Activated naive CD8-positive, alpha-beta T cell (primary cell): ENCODE data around the gene C1QTNF6.

Experiments
- H3K27ac Mint-ChIP-seq: one replicate; pipeline ENCODE4 v1.8.0; 2021; ENCODE audit warnings: mixed read lengths
- H3K27me3 Mint-ChIP-seq: one replicate; pipeline ENCODE4 v1.8.0; 2021; ENCODE audit warnings: mixed read lengths
- H3K36me3 Mint-ChIP-seq: one replicate; pipeline ENCODE4 v1.8.0; 2021; ENCODE audit warnings: mixed read lengths
- H3K4me1 Mint-ChIP-seq: one replicate; pipeline ENCODE4 v1.8.0; 2021; ENCODE audit warnings: low read depth, mixed read lengths
- H3K4me3 Mint-ChIP-seq: one replicate; pipeline ENCODE4 v1.8.0; 2021; ENCODE audit warnings: mild to moderate bottlenecking, mixed read lengths
- H3K9me3 Mint-ChIP-seq: one replicate; pipeline ENCODE4 v1.8.0; 2021; ENCODE audit warnings: low read depth, mixed read lengths

The C1QTNF6 gene

GRCh38 chr22:37146051-37146385 lies 42.0 kb downstream of the C1QTNF6 start:
- Mint-ChIP-seq H3K27me3 (no peaks in the 10 kb centered on the region), H3K36me3 (peaks cover 5% of the 10 kb centered on the region), H3K4me1 (peaks cover 57% of the 10 kb centered on the region), H3K27ac (peak overlapping the region; percentile 95), H3K9me3 (no peaks in the 10 kb centered on the region), H3K4me3 (peak overlapping the region; percentile 80)

GRCh38 chr22:37145180-37146050 lies 42.6 kb downstream of the C1QTNF6 start:
- H3K4me3 Mint-ChIP-seq, result peak overlapping the region; percentile 80
- peaks cover 8% of the 10 kb centered on the region for H3K36me3 Mint-ChIP-seq
- H3K9me3 Mint-ChIP-seq, result no peaks in the 10 kb centered on the region
- peaks cover 54% of the 10 kb centered on the region for H3K4me1 Mint-ChIP-seq
- H3K27me3 Mint-ChIP-seq, result no peaks in the 10 kb centered on the region
- H3K27ac Mint-ChIP-seq, result peak overlapping the region; percentile 95

- H3K27me3 Mint-ChIP-seq, result no peaks in the 10 kb centered on the region
- H3K27ac Mint-ChIP-seq, result peak overlapping the region; percentile 95
- no peak overlapping the region for H3K4me3 Mint-ChIP-seq
- peaks cover 61% of the 10 kb centered on the region for H3K4me1 Mint-ChIP-seq
- H3K9me3 Mint-ChIP-seq, result no peaks in the 10 kb centered on the region
- peaks cover 9% of the 10 kb centered on the region for H3K36me3 Mint-ChIP-seq
These were observed 43.9 kb downstream of the C1QTNF6 start for GRCh38 chr22:37144180-37144554.

GRCh38 chr22:37141971-37142370 lies 46.1 kb downstream of the C1QTNF6 start:
- Mint-ChIP-seq H3K27ac (no peak overlapping the region), H3K9me3 (no peaks in the 10 kb centered on the region), H3K4me1 (peaks cover 61% of the 10 kb centered on the region), H3K27me3 (no peaks in the 10 kb centered on the region), H3K36me3 (peaks cover 19% of the 10 kb centered on the region), H3K4me3 (no peak overlapping the region)

- Mint-ChIP-seq H3K27me3 (no peaks in the 10 kb centered on the region), H3K36me3 (peaks cover 20% of the 10 kb centered on the region), H3K4me1 (peaks cover 60% of the 10 kb centered on the region), H3K9me3 (no peaks in the 10 kb centered on the region), H3K4me3 (no peak overlapping the region), H3K27ac (peak overlapping the region; percentile 3)
These were observed 46.6 kb downstream of the C1QTNF6 start for GRCh38 chr22:37141476-37141875.

GRCh38 chr22:37140686-37141323 lies 47.2 kb downstream of the C1QTNF6 start:
- Mint-ChIP-seq H3K9me3 (no peaks in the 10 kb centered on the region), H3K4me1 (peaks cover 54% of the 10 kb centered on the region), H3K27ac (peak overlapping the region; percentile 68), H3K4me3 (no peak overlapping the region), H3K36me3 (peaks cover 18% of the 10 kb centered on the region), H3K27me3 (no peaks in the 10 kb centered on the region)

- no peaks in the 10 kb centered on the region for H3K9me3 Mint-ChIP-seq
- H3K4me1 Mint-ChIP-seq, result peaks cover 43% of the 10 kb centered on the region
- peak overlapping the region; percentile 98 for H3K27ac Mint-ChIP-seq
- H3K36me3 Mint-ChIP-seq, result peaks cover 17% of the 10 kb centered on the region
- no peaks in the 10 kb centered on the region for H3K27me3 Mint-ChIP-seq
- H3K4me3 Mint-ChIP-seq, result peak overlapping the region; percentile 73
These were observed 48.3 kb downstream of the C1QTNF6 start for GRCh38 chr22:37139762-37140161.

- H3K9me3 Mint-ChIP-seq, result no peaks in the 10 kb centered on the region
- H3K4me3 Mint-ChIP-seq, result peak overlapping the region; percentile 73
- peaks cover 15% of the 10 kb centered on the region for H3K36me3 Mint-ChIP-seq
- H3K27ac Mint-ChIP-seq, result peak overlapping the region; percentile 98
- peaks cover 41% of the 10 kb centered on the region for H3K4me1 Mint-ChIP-seq
- no peaks in the 10 kb centered on the region for H3K27me3 Mint-ChIP-seq
These were observed 49.0 kb downstream of the C1QTNF6 start for GRCh38 chr22:37138849-37139561.

- Mint-ChIP-seq H3K36me3 (peaks cover 15% of the 10 kb centered on the region), H3K9me3 (no peaks in the 10 kb centered on the region), H3K27ac (peak overlapping the region; percentile 98), H3K27me3 (no peaks in the 10 kb centered on the region), H3K4me3 (peak overlapping the region; percentile 73), H3K4me1 (peaks cover 36% of the 10 kb centered on the region)
These were observed 50.0 kb downstream of the C1QTNF6 start for GRCh38 chr22:37137903-37138665.

- Mint-ChIP-seq H3K27ac (peak overlapping the region; percentile 98), H3K9me3 (no peaks in the 10 kb centered on the region), H3K4me3 (no peak overlapping the region), H3K27me3 (no peaks in the 10 kb centered on the region), H3K4me1 (peaks cover 36% of the 10 kb centered on the region), H3K36me3 (peaks cover 17% of the 10 kb centered on the region)
These were observed 50.9 kb downstream of the C1QTNF6 start for GRCh38 chr22:37137131-37137530.

- no peak overlapping the region for H3K4me3 Mint-ChIP-seq
- H3K9me3 Mint-ChIP-seq, result no peaks in the 10 kb centered on the region
- H3K27ac Mint-ChIP-seq, result no peak overlapping the region
- peaks cover 15% of the 10 kb centered on the region for H3K36me3 Mint-ChIP-seq
- H3K27me3 Mint-ChIP-seq, result no peaks in the 10 kb centered on the region
- peaks cover 31% of the 10 kb centered on the region for H3K4me1 Mint-ChIP-seq
These were observed 53.0 kb downstream of the C1QTNF6 start for GRCh38 chr22:37135023-37135422.

- Mint-ChIP-seq H3K9me3 (no peaks in the 10 kb centered on the region), H3K27ac (peak overlapping the region; percentile 46), H3K27me3 (no peaks in the 10 kb centered on the region)
These were observed 54.6 kb downstream of the C1QTNF6 start for GRCh38 chr22:37133304-37134018.

GRCh38 chr22:37132773-37133172 lies 55.3 kb downstream of the C1QTNF6 start:
- H3K36me3 Mint-ChIP-seq, result peaks cover 9% of the 10 kb centered on the region
- H3K4me1 Mint-ChIP-seq, result peaks cover 10% of the 10 kb centered on the region
- H3K4me3 Mint-ChIP-seq, result no peak overlapping the region
- H3K27ac Mint-ChIP-seq, result peak overlapping the region; percentile 81
- no peaks in the 10 kb centered on the region for H3K27me3 Mint-ChIP-seq
- H3K9me3 Mint-ChIP-seq, result no peaks in the 10 kb centered on the region

More at GRCh38 chr22:37133304-37134018, 54.6 kb downstream of the C1QTNF6 start:
- Mint-ChIP-seq H3K36me3 (peaks cover 11% of the 10 kb centered on the region), H3K4me3 (no peak overlapping the region), H3K4me1 (peaks cover 17% of the 10 kb centered on the region)
